Measurements from ENCODE around the gene USP48. TPM values are rescaled to one million over a fixed set of nuclear protein-coding genes. Genes with fewer than 3 reads are reported as not detected.

The USP48 gene
- total and polyA plus RNA-seq, 2 of the 13 experiments (the other 11 are each of a cell fraction or from before 2014, with no cell fraction given), result 30.4 to 30.7 TPM

DNA sequence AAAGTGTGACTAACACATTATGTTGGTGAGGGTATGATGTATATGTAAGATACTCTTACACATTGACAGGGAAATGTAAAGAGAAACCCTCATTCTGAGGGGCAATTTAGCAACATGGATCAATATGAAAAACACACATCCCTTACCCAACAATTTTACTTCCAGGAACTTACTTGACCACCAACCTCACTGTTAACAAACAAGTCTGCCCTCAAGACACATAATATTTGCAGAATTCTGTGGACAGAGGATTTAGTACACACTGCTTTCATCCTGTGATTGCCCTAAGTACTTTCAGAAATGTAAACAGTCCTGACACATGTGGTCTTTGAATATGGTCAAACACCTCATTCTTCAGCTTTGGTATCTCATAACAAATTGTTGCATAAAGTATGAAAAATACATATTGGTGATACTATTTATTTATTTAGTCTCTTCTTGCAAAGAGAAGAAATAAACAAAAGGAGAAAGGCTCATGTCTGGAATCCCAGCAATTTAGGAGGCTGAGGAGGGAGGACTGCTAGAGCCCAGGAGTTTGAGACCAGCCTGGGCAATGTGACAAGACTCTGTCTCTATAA, 6.9 kb downstream of the USP48 start (continued):
- TF ChIP-seq SAFB2 (CRISPR knock-in tag; IDR thresholded peaks at IDR 0.05; ENCODE audit: borderline replicate concordance, low read depth), result no peak
- no peak for TF ChIP-seq EED (CRISPR knock-in tag; IDR thresholded peaks at IDR 0.05)
- TF ChIP-seq, protein P1, sequence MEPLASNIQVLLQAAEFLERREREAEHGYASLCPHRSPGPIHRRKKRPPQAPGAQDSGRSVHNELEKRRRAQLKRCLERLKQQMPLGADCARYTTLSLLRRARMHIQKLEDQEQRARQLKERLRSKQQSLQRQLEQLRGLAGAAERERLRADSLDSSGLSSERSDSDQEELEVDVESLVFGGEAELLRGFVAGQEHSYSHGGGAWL (CRISPR knock-in tag; IDR thresholded peaks at IDR 0.05), result no peak
- no peak for TF ChIP-seq ZNF781 (CRISPR knock-in tag; IDR thresholded peaks at IDR 0.05; ENCODE audit: borderline replicate concordance, not compliant biosample characterization)
- TF ChIP-seq ZIK1 (CRISPR knock-in tag; IDR thresholded peaks at IDR 0.05; ENCODE audit: borderline replicate concordance, low read depth), result no peak
- TF ChIP-seq DNMT1 (CRISPR knock-in tag; IDR thresholded peaks at IDR 0.05), result no peak
- TF ChIP-seq, protein P2, sequence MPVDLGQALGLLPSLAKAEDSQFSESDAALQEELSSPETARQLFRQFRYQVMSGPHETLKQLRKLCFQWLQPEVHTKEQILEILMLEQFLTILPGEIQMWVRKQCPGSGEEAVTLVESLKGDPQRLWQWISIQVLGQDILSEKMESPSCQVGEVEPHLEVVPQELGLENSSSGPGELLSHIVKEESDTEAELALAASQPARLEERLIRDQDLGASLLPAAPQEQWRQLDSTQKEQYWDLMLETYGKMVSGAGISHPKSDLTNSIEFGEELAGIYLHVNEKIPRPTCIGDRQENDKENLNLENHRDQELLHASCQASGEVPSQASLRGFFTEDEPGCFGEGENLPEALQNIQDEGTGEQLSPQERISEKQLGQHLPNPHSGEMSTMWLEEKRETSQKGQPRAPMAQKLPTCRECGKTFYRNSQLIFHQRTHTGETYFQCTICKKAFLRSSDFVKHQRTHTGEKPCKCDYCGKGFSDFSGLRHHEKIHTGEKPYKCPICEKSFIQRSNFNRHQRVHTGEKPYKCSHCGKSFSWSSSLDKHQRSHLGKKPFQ (CRISPR knock-in tag; IDR thresholded peaks at IDR 0.05; ENCODE audit: insufficient replicate concordance), result no peak
- TF ChIP-seq GABPA (IDR thresholded peaks at IDR 0.05; ENCODE audit: low read depth, low read length), result no peak
- TF ChIP-seq GABPA (CRISPR knock-in tag; IDR thresholded peaks at IDR 0.05; ENCODE audit: low read depth), result peak; percentile 27; the same call in 1 of the 2 replicates
- TF ChIP-seq ZFP36L2 (CRISPR knock-in tag; IDR thresholded peaks at IDR 0.05), result no peak
- TF ChIP-seq, protein P3, sequence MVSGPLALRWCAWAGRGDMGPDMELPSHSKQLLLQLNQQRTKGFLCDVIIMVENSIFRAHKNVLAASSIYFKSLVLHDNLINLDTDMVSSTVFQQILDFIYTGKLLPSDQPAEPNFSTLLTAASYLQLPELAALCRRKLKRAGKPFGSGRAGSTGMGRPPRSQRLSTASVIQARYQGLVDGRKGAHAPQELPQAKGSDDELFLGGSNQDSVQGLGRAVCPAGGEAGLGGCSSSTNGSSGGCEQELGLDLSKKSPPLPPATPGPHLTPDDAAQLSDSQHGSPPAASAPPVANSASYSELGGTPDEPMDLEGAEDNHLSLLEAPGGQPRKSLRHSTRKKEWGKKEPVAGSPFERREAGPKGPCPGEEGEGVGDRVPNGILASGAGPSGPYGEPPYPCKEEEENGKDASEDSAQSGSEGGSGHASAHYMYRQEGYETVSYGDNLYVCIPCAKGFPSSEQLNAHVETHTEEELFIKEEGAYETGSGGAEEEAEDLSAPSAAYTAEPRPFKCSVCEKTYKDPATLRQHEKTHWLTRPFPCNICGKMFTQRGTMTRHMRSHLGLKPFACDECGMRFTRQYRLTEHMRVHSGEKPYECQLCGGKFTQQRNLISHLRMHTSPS (CRISPR knock-in tag; IDR thresholded peaks at IDR 0.05; ENCODE audit: low read depth), result no peak
- TF ChIP-seq ESRRA (CRISPR knock-in tag; IDR thresholded peaks at IDR 0.05; ENCODE audit: low read depth), result no peak
- no peak for TF ChIP-seq TCF12 (IDR thresholded peaks at IDR 0.05)
- 0 out of 2 replicates have a peak, but pooled peaks have one; percentile 19 for TF ChIP-seq TCF12 (CRISPR knock-in tag; IDR thresholded peaks at IDR 0.05)
- no peak for TF ChIP-seq POLR2AphosphoS2 (IDR thresholded peaks at IDR 0.05; ENCODE audit: low read depth, low read length)
- TF ChIP-seq ZFP1 (CRISPR knock-in tag; IDR thresholded peaks at IDR 0.05), result peak; percentile 91
- TF ChIP-seq, protein P4, sequence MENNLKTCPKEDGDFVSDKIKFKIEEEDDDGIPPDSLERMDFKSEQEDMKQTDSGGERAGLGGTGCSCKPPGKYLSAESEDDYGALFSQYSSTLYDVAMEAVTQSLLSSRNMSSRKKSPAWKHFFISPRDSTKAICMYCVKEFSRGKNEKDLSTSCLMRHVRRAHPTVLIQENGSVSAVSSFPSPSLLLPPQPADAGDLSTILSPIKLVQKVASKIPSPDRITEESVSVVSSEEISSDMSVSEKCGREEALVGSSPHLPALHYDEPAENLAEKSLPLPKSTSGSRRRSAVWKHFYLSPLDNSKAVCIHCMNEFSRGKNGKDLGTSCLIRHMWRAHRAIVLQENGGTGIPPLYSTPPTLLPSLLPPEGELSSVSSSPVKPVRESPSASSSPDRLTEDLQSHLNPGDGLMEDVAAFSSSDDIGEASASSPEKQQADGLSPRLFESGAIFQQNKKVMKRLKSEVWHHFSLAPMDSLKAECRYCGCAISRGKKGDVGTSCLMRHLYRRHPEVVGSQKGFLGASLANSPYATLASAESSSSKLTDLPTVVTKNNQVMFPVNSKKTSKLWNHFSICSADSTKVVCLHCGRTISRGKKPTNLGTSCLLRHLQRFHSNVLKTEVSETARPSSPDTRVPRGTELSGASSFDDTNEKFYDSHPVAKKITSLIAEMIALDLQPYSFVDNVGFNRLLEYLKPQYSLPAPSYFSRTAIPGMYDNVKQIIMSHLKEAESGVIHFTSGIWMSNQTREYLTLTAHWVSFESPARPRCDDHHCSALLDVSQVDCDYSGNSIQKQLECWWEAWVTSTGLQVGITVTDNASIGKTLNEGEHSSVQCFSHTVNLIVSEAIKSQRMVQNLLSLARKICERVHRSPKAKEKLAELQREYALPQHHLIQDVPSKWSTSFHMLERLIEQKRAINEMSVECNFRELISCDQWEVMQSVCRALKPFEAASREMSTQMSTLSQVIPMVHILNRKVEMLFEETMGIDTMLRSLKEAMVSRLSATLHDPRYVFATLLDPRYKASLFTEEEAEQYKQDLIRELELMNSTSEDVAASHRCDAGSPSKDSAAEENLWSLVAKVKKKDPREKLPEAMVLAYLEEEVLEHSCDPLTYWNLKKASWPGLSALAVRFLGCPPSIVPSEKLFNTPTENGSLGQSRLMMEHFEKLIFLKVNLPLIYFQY (CRISPR knock-in tag; IDR thresholded peaks at IDR 0.05; ENCODE audit: borderline replicate concordance), result no peak
- TF ChIP-seq ZZZ3 (CRISPR knock-in tag; IDR thresholded peaks at IDR 0.05; ENCODE audit: borderline replicate concordance), result no peak
- no peak for TF ChIP-seq NFE2 (CRISPR knock-in tag; IDR thresholded peaks at IDR 0.05)
- TF ChIP-seq ZNF768 (CRISPR knock-in tag; IDR thresholded peaks at IDR 0.05), result no peak
- no peak for TF ChIP-seq RBM39 (IDR thresholded peaks at IDR 0.05; ENCODE audit: low read depth, low read length, poor library complexity, severe bottlenecking)
- TF ChIP-seq KLF15 (CRISPR knock-in tag; IDR thresholded peaks at IDR 0.05; ENCODE audit: borderline replicate concordance), result no peak
- TF ChIP-seq, protein P5, sequence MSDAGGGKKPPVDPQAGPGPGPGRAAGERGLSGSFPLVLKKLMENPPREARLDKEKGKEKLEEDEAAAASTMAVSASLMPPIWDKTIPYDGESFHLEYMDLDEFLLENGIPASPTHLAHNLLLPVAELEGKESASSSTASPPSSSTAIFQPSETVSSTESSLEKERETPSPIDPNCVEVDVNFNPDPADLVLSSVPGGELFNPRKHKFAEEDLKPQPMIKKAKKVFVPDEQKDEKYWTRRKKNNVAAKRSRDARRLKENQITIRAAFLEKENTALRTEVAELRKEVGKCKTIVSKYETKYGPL (CRISPR knock-in tag; IDR thresholded peaks at IDR 0.05), result no peak
